ENCODE data around the gene SBK1. TPM values are rescaled to one million over a fixed set of nuclear protein-coding genes. Genes with fewer than 3 reads are reported as not detected.
"Not testable (repeated sequence)": the region's sequence is repeated elsewhere in the genome, so short reads cannot be mapped to it uniquely, and the experiment has no call there.

Gene SBK1
- total RNA-seq, 1 experiment from 2014 or later: 0.27 TPM

DNA sequence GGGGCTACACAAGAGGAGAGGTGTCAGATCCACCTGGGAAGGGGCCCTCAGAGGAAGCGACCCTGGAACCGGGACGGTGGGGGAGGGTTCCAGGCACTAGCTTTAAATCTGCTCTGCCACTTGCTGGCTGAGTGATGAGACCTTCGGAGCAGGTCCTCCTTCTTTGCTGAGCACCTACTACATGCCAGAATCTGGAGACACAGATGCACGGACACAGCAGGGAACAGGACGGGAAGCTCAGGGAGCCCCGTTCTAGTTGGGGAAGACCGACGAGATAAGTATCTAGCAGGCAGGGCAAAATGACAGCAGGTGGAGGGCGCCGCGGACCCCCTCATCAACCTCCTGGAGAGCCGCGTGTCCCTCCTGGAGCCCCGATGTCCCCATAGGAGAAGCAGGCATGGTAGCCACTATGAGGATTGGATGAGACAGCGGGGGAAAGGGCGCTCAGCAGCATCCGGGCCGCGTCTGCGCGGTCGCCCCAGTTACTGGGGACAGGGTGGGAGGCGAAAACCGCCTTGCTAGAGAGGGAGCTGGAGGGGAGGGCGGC, 27.2 kb downstream of the SBK1 start:
- in situ Hi-C loops (cut with HindIII; ENCODE audit: low pct_unique_long_range_greater_than_20kb, low sequenced_read_pairs): no loop called here
- no peak for DNase-seq (ENCODE audit: low read depth)

- in situ Hi-C loops (cut with HindIII; ENCODE audit: low pct_unique_long_range_greater_than_20kb, low sequenced_read_pairs): no loop called here
- no peak for DNase-seq (ENCODE audit: low read depth)
Observed at GRCh38 chr16:28320023-28320561, 27.8 kb downstream of the SBK1 start.

- DNase-seq (ENCODE audit: low read depth): no peak
- in situ Hi-C loops (cut with HindIII; ENCODE audit: low pct_unique_long_range_greater_than_20kb, low sequenced_read_pairs): no loop called here
Observed at GRCh38 chr16:28320741-28321140, 28.4 kb downstream of the SBK1 start.

- peak; percentile 39 for DNase-seq (ENCODE audit: low read depth)
Observed at GRCh38 chr16:28321700-28322411, 29.5 kb downstream of the SBK1 start.

GRCh38 chr16:28324235-28324886, 32.0 kb downstream of the SBK1 start:
- no peak for DNase-seq (ENCODE audit: low read depth)
- in situ Hi-C loops (cut with HindIII; ENCODE audit: low pct_unique_long_range_greater_than_20kb, low sequenced_read_pairs): no loop called here

More at GRCh38 chr16:28321700-28322411, 29.5 kb downstream of the SBK1 start:
- in situ Hi-C loops (cut with HindIII; ENCODE audit: low pct_unique_long_range_greater_than_20kb, low sequenced_read_pairs): no loop called here

DNA sequence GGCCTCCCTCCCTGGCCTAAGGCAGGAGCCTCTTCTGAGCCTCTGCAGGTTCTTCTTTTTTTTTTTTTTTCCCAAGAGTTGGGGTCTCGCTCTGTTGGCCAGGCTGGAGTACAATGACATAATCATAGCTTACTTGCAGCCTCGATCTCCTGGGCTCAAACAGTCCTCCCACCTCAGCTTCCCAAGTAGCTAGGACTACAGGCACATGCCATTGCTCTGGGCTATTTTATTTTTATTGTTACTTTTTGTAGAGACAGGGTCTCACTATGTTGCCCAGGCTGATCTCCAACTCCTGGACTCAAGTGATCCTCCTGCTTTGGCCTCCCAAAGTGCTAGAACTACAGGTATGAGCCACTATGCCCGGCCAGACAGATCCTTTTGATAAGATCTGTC, 32.6 kb downstream of the SBK1 start:
- no peak for DNase-seq (ENCODE audit: low read depth)
- in situ Hi-C loops (cut with HindIII; ENCODE audit: low pct_unique_long_range_greater_than_20kb, low sequenced_read_pairs): no loop called here

- in situ Hi-C loops (cut with HindIII; ENCODE audit: low pct_unique_long_range_greater_than_20kb, low sequenced_read_pairs): no loop called here
- peak; percentile 27 for DNase-seq (ENCODE audit: low read depth)
Observed at GRCh38 chr16:28326881-28327610, 34.7 kb downstream of the SBK1 start.

GRCh38 chr16:28330232-28330631, 37.9 kb downstream of the SBK1 start:
- DNase-seq (ENCODE audit: low read depth); in situ Hi-C loops (cut with HindIII; ENCODE audit: low pct_unique_long_range_greater_than_20kb, low sequenced_read_pairs): not testable (repeated sequence)

- in situ Hi-C loops (cut with HindIII; ENCODE audit: low pct_unique_long_range_greater_than_20kb, low sequenced_read_pairs); DNase-seq (ENCODE audit: low read depth): not testable (repeated sequence)
Observed at GRCh38 chr16:28330981-28331380, 38.7 kb downstream of the SBK1 start.

GRCh38 chr16:28332632-28333031, 40.3 kb downstream of the SBK1 start:
- in situ Hi-C loops (cut with HindIII; ENCODE audit: low pct_unique_long_range_greater_than_20kb, low sequenced_read_pairs); DNase-seq (ENCODE audit: low read depth): not testable (repeated sequence)

DNA sequence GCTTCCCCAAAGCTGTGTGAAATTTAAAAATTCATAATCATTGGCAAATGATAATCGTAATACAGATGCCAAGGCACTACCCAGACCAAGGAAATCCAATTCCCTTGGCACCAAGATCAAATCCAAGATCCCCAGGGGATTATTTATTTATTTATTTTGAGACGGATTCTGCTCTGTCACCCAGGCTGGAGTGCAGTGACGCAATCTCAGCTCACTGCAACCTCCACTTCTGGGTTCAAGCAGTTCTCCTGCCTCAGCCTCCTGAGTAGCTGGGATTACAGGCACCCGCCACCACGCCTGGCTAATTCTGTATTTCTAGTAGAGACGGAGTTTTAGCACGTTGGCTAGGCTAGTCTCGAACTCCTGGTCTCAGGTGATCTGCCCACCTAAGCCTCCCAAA, 43.4 kb downstream of the SBK1 start:
- in situ Hi-C loops (cut with HindIII; ENCODE audit: low pct_unique_long_range_greater_than_20kb, low sequenced_read_pairs); DNase-seq (ENCODE audit: low read depth): not testable (repeated sequence)

- in situ Hi-C loops (cut with HindIII; ENCODE audit: low pct_unique_long_range_greater_than_20kb, low sequenced_read_pairs): not testable (repeated sequence)
- peak; percentile 62 for DNase-seq (ENCODE audit: low read depth)
Observed at GRCh38 chr16:28336940-28337710, 44.8 kb downstream of the SBK1 start.

- DNase-seq (ENCODE audit: low read depth); in situ Hi-C loops (cut with HindIII; ENCODE audit: low pct_unique_long_range_greater_than_20kb, low sequenced_read_pairs): not testable (repeated sequence)
Observed at GRCh38 chr16:28338230-28338629, 45.9 kb downstream of the SBK1 start.

- DNase-seq (ENCODE audit: low read depth); in situ Hi-C loops (cut with HindIII; ENCODE audit: low pct_unique_long_range_greater_than_20kb, low sequenced_read_pairs): not testable (repeated sequence)
Observed at GRCh38 chr16:28362600-28362999, 70.3 kb downstream of the SBK1 start.

DNA sequence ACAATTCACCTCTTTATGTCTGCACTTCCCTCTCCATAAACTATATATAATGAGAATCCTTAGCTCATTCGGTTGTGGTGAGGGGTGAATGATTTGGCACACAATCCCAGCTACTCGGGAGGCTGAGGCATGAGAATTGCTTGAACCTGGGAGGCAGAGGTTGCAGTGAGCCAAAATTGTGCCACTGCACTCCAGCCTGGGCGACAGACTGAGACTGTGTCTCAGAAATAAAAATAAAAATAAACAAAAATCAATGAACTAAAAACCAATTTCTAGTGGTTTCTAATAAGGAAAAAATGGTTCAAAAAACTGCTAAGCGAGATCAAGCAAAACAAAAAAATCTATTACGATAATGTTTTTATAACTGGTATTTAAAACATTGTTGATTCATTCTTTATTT, 71.1 kb downstream of the SBK1 start, which contains the start of gene NPIPB6:
NPIPB6 (minus strand) TSS at position 101 of the 400 bp plus-strand sequence. CDS start 686 bp downstream, outside the sequence.
- DNase-seq (ENCODE audit: low read depth); in situ Hi-C loops (cut with HindIII; ENCODE audit: low pct_unique_long_range_greater_than_20kb, low sequenced_read_pairs): not testable (repeated sequence)

DNA sequence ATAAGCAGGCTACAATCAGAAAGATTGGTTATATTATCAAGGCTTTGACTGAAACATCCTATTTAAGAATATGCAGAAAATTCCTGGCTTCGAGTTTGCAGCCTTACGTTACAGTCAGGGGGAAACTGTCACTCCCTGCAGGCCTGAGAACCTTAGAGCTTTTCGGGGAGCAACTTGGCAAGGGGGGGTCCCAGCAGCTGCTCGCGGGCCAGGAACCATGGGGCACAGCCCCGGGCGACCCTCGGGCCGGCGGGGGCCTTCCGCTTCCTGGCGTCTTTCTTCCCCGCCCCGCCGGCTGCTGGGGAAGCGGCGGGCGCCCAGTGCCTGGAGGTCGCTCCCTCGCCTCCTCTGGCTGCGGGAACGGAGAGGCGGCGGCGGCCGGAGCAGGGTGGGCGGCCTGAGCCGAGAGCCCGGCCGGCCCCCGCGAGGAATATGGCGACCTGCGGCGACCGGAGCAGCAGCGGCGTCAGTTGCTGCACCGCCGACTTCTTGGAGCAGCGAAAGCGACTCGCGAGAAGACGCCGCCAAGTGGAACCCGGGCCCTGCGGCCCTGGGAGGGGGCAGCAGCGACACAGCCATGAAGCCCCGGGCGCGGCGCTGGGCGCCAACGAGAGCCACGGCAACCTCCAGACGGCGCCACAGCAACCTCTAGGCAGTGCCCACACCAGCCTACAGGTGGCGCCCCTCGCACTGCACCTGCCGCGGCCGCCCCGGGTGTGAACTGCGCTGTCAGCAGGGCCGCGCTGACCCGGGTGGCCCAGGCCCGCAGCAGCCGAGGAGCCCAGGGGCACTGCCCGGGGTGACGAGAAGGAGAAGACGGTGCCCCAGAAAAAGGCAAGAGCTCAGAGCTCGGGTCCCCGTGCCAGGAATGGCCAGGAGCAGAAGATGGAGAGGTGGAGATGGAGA, 72.2 kb downstream of the SBK1 start:
- in situ Hi-C loops (cut with HindIII; ENCODE audit: low pct_unique_long_range_greater_than_20kb, low sequenced_read_pairs); DNase-seq (ENCODE audit: low read depth): not testable (repeated sequence)

GRCh38 chr16:28367926-28368325, 75.6 kb downstream of the SBK1 start:
- DNase-seq (ENCODE audit: low read depth); in situ Hi-C loops (cut with HindIII; ENCODE audit: low pct_unique_long_range_greater_than_20kb, low sequenced_read_pairs): not testable (repeated sequence)

Measured in Caki2 (cell line).